HUES6 (cell line): ENCODE data around the gene LECT2.

Experiments
- H3K27ac ChIP-seq: 2 replicates; pipeline ENCODE4 v1.7.0; 2013; ENCODE audit warnings: low read depth, mild to moderate bottlenecking, low read length, inconsistent platforms
- H3K27me3 ChIP-seq: 2 replicates; pipeline ENCODE4 v1.6.1; 2013; ENCODE audit warnings: low read length; ENCODE audit not compliant: control insufficient read depth, insufficient read depth
- H3K36me3 ChIP-seq: 2 replicates; pipeline ENCODE4 v1.6.1; 2013; ENCODE audit warnings: low read length; ENCODE audit not compliant: control insufficient read depth, insufficient read depth
- H3K4me1 ChIP-seq: 2 replicates; pipeline ENCODE4 v1.6.1; 2013; ENCODE audit warnings: low read length; ENCODE audit not compliant: control insufficient read depth, insufficient read depth
- H3K4me3 ChIP-seq: 2 replicates; pipeline ENCODE4 v1.5.1; 2013; ENCODE audit warnings: low read depth, low read length
- H3K9ac ChIP-seq: one replicate; pipeline ENCODE4 v1.6.1; 2013; ENCODE audit warnings: mild to moderate bottlenecking, low read length
- H3K9me3 ChIP-seq: 2 replicates; pipeline ENCODE4 v1.6.1; 2013; ENCODE audit warnings: low read depth, low read length; ENCODE audit not compliant: control insufficient read depth, insufficient read depth

The LECT2 gene

GRCh38 chr5:135964670-135965320 lies 10.0 kb upstream of the LECT2 start:
- no peak overlapping the region for H3K9ac ChIP-seq
- no peak overlapping the region for H3K4me3 ChIP-seq
- no peaks in the 10 kb centered on the region for H3K36me3 ChIP-seq
- H3K9me3 ChIP-seq: no peaks in the 10 kb centered on the region
- H3K27me3 ChIP-seq: no peaks in the 10 kb centered on the region
- H3K27ac ChIP-seq: no peak overlapping the region
- no peaks in the 10 kb centered on the region for H3K4me1 ChIP-seq

- Histone ChIP-seq H3K4me3 (no peak overlapping the region), H3K27me3 (peaks cover 7% of the 10 kb centered on the region; the same call in 1 of the 2 replicates), H3K36me3 (no peaks in the 10 kb centered on the region), H3K4me1 (no peaks in the 10 kb centered on the region), H3K9me3 (no peaks in the 10 kb centered on the region), H3K9ac (no peak overlapping the region), H3K27ac (no peak overlapping the region)
Measured at GRCh38 chr5:135955525-135955924, 742 bp upstream of the LECT2 start.

- H3K9me3 ChIP-seq: no peaks in the 10 kb centered on the region
- no peak overlapping the region for H3K9ac ChIP-seq
- H3K4me3 ChIP-seq: no peak overlapping the region
- no peak overlapping the region for H3K27ac ChIP-seq
- no peaks in the 10 kb centered on the region for H3K36me3 ChIP-seq
- peaks cover 7% of the 10 kb centered on the region; the same call in 1 of the 2 replicates for H3K27me3 ChIP-seq
- H3K4me1 ChIP-seq: no peaks in the 10 kb centered on the region
Measured at GRCh38 chr5:135953850-135954249, 933 bp downstream of the LECT2 start.

- Histone ChIP-seq H3K9me3 (no peaks in the 10 kb centered on the region), H3K27ac (no peak overlapping the region)
Measured at GRCh38 chr5:135952683-135953082, 2.1 kb downstream of the LECT2 start.

GRCh38 chr5:135951807-135952206 lies 3.0 kb downstream of the LECT2 start:
- H3K4me1 ChIP-seq: no peaks in the 10 kb centered on the region
- H3K27ac ChIP-seq: no peak overlapping the region
- H3K36me3 ChIP-seq: no peaks in the 10 kb centered on the region
- peaks cover 7% of the 10 kb centered on the region; the same call in 1 of the 2 replicates for H3K27me3 ChIP-seq
- no peak overlapping the region for H3K9ac ChIP-seq
- no peaks in the 10 kb centered on the region for H3K9me3 ChIP-seq
- H3K4me3 ChIP-seq: no peak overlapping the region

More at GRCh38 chr5:135952683-135953082, 2.1 kb downstream of the LECT2 start:
- no peaks in the 10 kb centered on the region for H3K4me1 ChIP-seq
- H3K4me3 ChIP-seq: no peak overlapping the region
- H3K36me3 ChIP-seq: no peaks in the 10 kb centered on the region
- peaks cover 7% of the 10 kb centered on the region; the same call in 1 of the 2 replicates for H3K27me3 ChIP-seq
- H3K9ac ChIP-seq: no peak overlapping the region

GRCh38 chr5:135951257-135951656 lies 3.5 kb downstream of the LECT2 start:
- H3K36me3 ChIP-seq: no peaks in the 10 kb centered on the region
- peaks cover 7% of the 10 kb centered on the region; the same call in 1 of the 2 replicates for H3K27me3 ChIP-seq
- H3K9me3 ChIP-seq: no peaks in the 10 kb centered on the region
- H3K27ac ChIP-seq: no peak overlapping the region
- no peaks in the 10 kb centered on the region for H3K4me1 ChIP-seq
- H3K9ac ChIP-seq: no peak overlapping the region
- H3K4me3 ChIP-seq: no peak overlapping the region

GRCh38 chr5:135950611-135951010 lies 4.2 kb downstream of the LECT2 start:
- Histone ChIP-seq H3K9me3 (no peaks in the 10 kb centered on the region), H3K4me3 (no peak overlapping the region), H3K27ac (no peak overlapping the region), H3K27me3 (peaks cover 7% of the 10 kb centered on the region; the same call in 1 of the 2 replicates), H3K4me1 (no peaks in the 10 kb centered on the region), H3K9ac (no peak overlapping the region), H3K36me3 (no peaks in the 10 kb centered on the region)

- no peaks in the 10 kb centered on the region for H3K9me3 ChIP-seq
- H3K4me3 ChIP-seq: no peak overlapping the region
- no peak overlapping the region for H3K27ac ChIP-seq
- no peaks in the 10 kb centered on the region for H3K36me3 ChIP-seq
- H3K4me1 ChIP-seq: no peaks in the 10 kb centered on the region
- no peaks in the 10 kb centered on the region for H3K27me3 ChIP-seq
- H3K9ac ChIP-seq: no peak overlapping the region
Measured at GRCh38 chr5:135944967-135945560, 9.7 kb downstream of the LECT2 start.

GRCh38 chr5:135944564-135944963 lies 10.2 kb downstream of the LECT2 start:
- Histone ChIP-seq H3K4me3 (no peak overlapping the region), H3K36me3 (no peaks in the 10 kb centered on the region), H3K27me3 (no peaks in the 10 kb centered on the region), H3K27ac (no peak overlapping the region), H3K4me1 (no peaks in the 10 kb centered on the region), H3K9me3 (no peaks in the 10 kb centered on the region), H3K9ac (no peak overlapping the region)

- no peaks in the 10 kb centered on the region for H3K9me3 ChIP-seq
- no peaks in the 10 kb centered on the region for H3K27me3 ChIP-seq
- no peak overlapping the region for H3K9ac ChIP-seq
- no peak overlapping the region for H3K4me3 ChIP-seq
- no peaks in the 10 kb centered on the region for H3K4me1 ChIP-seq
- H3K36me3 ChIP-seq: no peaks in the 10 kb centered on the region
- no peak overlapping the region for H3K27ac ChIP-seq
Measured at GRCh38 chr5:135942202-135942771, 12.5 kb downstream of the LECT2 start.

GRCh38 chr5:135941711-135942110 lies 13.1 kb downstream of the LECT2 start:
- Histone ChIP-seq H3K4me3 (no peak overlapping the region), H3K9ac (no peak overlapping the region), H3K27me3 (no peaks in the 10 kb centered on the region), H3K27ac (no peak overlapping the region), H3K9me3 (no peaks in the 10 kb centered on the region), H3K4me1 (no peaks in the 10 kb centered on the region), H3K36me3 (no peaks in the 10 kb centered on the region)
